HepG2 (cell line): ENCODE measurements around the gene CHDH. TPM values are rescaled to one million over a fixed set of nuclear protein-coding genes. Genes with fewer than 3 reads are reported as not detected.

ENCODE experiments used
- ASH2L ChIP-seq: fragments of 300-600, 200-600 bp; sonication (generic); IDR thresholded peaks from 2 replicates; pipeline ENCODE4 v1.7.0; 2017; ENCODE audit warnings: low read depth, mild to moderate bottlenecking, moderate library complexity, mixed read lengths, low read length; ENCODE audit not compliant: insufficient read length
- BCL6 ChIP-seq: IDR thresholded peaks from 2 replicates; pipeline ENCODE4 v1.6.1; 2016; ENCODE audit warnings: missing genetic modification reagents, missing compliant biosample characterization
- BRD4 ChIP-seq: sonication (generic); formaldehyde crosslinking; IDR thresholded peaks from 2 replicates; pipeline ENCODE4 v1.4.0; 2020; ENCODE audit warnings: missing genetic modification reagents
- CEBPB ChIP-seq: IDR thresholded peaks from 2 replicates; pipeline ENCODE4 v1.6.1; 2011; ENCODE audit warnings: low read depth, low read length, improper control_type of control experiment, borderline replicate concordance
- FOXM1 ChIP-seq: sonication (generic); formaldehyde crosslinking; IDR thresholded peaks from 2 replicates; pipeline ENCODE4 v1.5.0; 2020; ENCODE audit warnings: missing genetic modification reagents
- GFI1 ChIP-seq: sonication (generic); formaldehyde crosslinking; IDR thresholded peaks from 2 replicates; pipeline ENCODE4 v1.5.0; 2020; ENCODE audit warnings: missing genetic modification reagents, mild to moderate bottlenecking, borderline replicate concordance
- KAT8 ChIP-seq: IDR thresholded peaks from 2 replicates; pipeline ENCODE4 v1.6.1; 2016; ENCODE audit warnings: missing genetic modification reagents, missing compliant biosample characterization
- MAFF ChIP-seq: IDR thresholded peaks from 2 replicates; pipeline ENCODE4 v1.6.1; 2011; ENCODE audit warnings: low read depth, low read length, improper control_type of control experiment
- MLLT10 ChIP-seq: sonication (generic); formaldehyde crosslinking; IDR thresholded peaks from 2 replicates; pipeline ENCODE4 v1.4.0; 2020; ENCODE audit warnings: missing genetic modification reagents
- NCOA2 ChIP-seq: sonication (generic); formaldehyde crosslinking; IDR thresholded peaks from 2 replicates; pipeline ENCODE4 v1.8.0; 2022; ENCODE audit warnings: inconsistent platforms
- NFIB ChIP-seq: sonication (generic); formaldehyde crosslinking; IDR thresholded peaks from 2 replicates; pipeline ENCODE4 v1.9.0; 2021; ENCODE audit warnings: missing genetic modification reagents, mild to moderate bottlenecking, borderline replicate concordance
- NR1H2 ChIP-seq: sonication (generic); formaldehyde crosslinking; IDR thresholded peaks from 2 replicates; pipeline ENCODE4 v1.8.1; 2022; ENCODE audit warnings: low read depth, missing genetic modification reagents, borderline replicate concordance
- PRDM4 ChIP-seq: sonication (generic); formaldehyde crosslinking; IDR thresholded peaks from 2 replicates; pipeline ENCODE4 v1.9.0; 2021; ENCODE audit warnings: missing genetic modification reagents, borderline replicate concordance
- RBM22 ChIP-seq: fragments of 200-400 bp; formaldehyde crosslinking; optimal IDR thresholded peaks from 2 replicates; pipeline ENCODE3; 2017; ENCODE audit warnings: mild to moderate bottlenecking, low read length, moderate library complexity
- RBM39 ChIP-seq: fragments of 200-400 bp; formaldehyde crosslinking; IDR thresholded peaks from one replicate; pipeline ENCODE4 v1.6.1; 2018; ENCODE audit warnings: antibody characterized with exemption, mild to moderate bottlenecking, low read depth, low read length; ENCODE audit not compliant: poor library complexity, severe bottlenecking
- RELA ChIP-seq: sonication (generic); formaldehyde crosslinking; IDR thresholded peaks from 2 replicates; pipeline ENCODE4 v1.4.0; 2020; ENCODE audit warnings: missing genetic modification reagents
- RFX1 ChIP-seq: fragments of 450-650 bp; IDR thresholded peaks from 2 replicates; pipeline ENCODE4 v1.6.1; 2017
- RFX5 ChIP-seq: IDR thresholded peaks from 2 replicates; pipeline ENCODE4 v1.6.1; 2011; ENCODE audit warnings: low read depth, low read length, improper control_type of control experiment
- SALL2 ChIP-seq: sonication (generic); formaldehyde crosslinking; IDR thresholded peaks from 2 replicates; pipeline ENCODE4 v1.8.1; 2023; ENCODE audit warnings: mild to moderate bottlenecking, missing genetic modification reagents, inconsistent platforms
- SMAD1 ChIP-seq: sonication (generic); formaldehyde crosslinking; IDR thresholded peaks from 2 replicates; pipeline ENCODE4 v1.4.0; 2020; ENCODE audit warnings: missing genetic modification reagents, low read depth, mild to moderate bottlenecking, borderline replicate concordance
- TEAD3 ChIP-seq: optimal IDR thresholded peaks from 2 replicates; pipeline ENCODE3; 2016; ENCODE audit warnings: borderline replicate concordance
- ZNF275 ChIP-seq: sonication (generic); formaldehyde crosslinking; IDR thresholded peaks from 2 replicates; pipeline ENCODE4 v1.8.0; 2022; ENCODE audit warnings: missing genetic modification reagents, mild to moderate bottlenecking, inconsistent platforms, borderline replicate concordance
- ZNF333 ChIP-seq: sonication (generic); formaldehyde crosslinking; IDR thresholded peaks from 2 replicates; pipeline ENCODE4 v1.4.0; 2020; ENCODE audit warnings: mild to moderate bottlenecking, missing genetic modification reagents, borderline replicate concordance
- ZNF432 ChIP-seq: sonication (generic); formaldehyde crosslinking; IDR thresholded peaks from 2 replicates; pipeline ENCODE4 v1.5.0; 2020; ENCODE audit warnings: missing genetic modification reagents, mild to moderate bottlenecking, borderline replicate concordance
- ZNF556 ChIP-seq: sonication (generic); formaldehyde crosslinking; IDR thresholded peaks from 2 replicates; pipeline ENCODE4 v1.4.0; 2020; ENCODE audit warnings: mild to moderate bottlenecking, missing genetic modification reagents, borderline replicate concordance
- ZNF792 ChIP-seq: IDR thresholded peaks from 2 replicates; pipeline ENCODE4 v1.6.1; 2016
- polyA plus RNA-seq, 8 experiments: library from polyadenylated mRNA; depleted of rRNA in 3 of 8; stranded (reverse) in 7 of 8; unstranded in 1 of 8; fragments of >200 nt; fragmentation: Illumina TruSeq in 4 of 8; extraction: Trizol in 4 of 8; gene quantifications; 2 replicates each; pipeline versions ENCODE4 v1.2.1 to v1.2.3, GENCODE V29; 2011 to 2016; ENCODE audit warnings: low read depth in 4 of 8, missing spikeins in 1 of 8, mixed read lengths in 1 of 8; ENCODE audit not compliant: insufficient read depth in 1 of 8
- total RNA-seq, 5 experiments: library from RNA; depleted of rRNA; stranded (reverse); fragments of >200 nt; fragmentation: Illumina TruSeq; extraction: Trizol; gene quantifications; 2 replicates each; pipeline ENCODE4 v1.2.3, GENCODE V29; 2016; ENCODE audit warnings: low read depth in 1 of 5
- TF ChIP-seq, protein P1 (sequence below): sonication (generic); formaldehyde crosslinking; IDR thresholded peaks from 2 replicates; pipeline ENCODE4 v1.5.1; 2020; ENCODE audit warnings: mild to moderate bottlenecking, missing genetic modification reagents, borderline replicate concordance

Gene CHDH
- total and polyA plus RNA-seq, 2 of the 13 experiments (the other 11 are each of a cell fraction or from before 2014, with no cell fraction given), result 28.1 to 48.9 TPM

DNA sequence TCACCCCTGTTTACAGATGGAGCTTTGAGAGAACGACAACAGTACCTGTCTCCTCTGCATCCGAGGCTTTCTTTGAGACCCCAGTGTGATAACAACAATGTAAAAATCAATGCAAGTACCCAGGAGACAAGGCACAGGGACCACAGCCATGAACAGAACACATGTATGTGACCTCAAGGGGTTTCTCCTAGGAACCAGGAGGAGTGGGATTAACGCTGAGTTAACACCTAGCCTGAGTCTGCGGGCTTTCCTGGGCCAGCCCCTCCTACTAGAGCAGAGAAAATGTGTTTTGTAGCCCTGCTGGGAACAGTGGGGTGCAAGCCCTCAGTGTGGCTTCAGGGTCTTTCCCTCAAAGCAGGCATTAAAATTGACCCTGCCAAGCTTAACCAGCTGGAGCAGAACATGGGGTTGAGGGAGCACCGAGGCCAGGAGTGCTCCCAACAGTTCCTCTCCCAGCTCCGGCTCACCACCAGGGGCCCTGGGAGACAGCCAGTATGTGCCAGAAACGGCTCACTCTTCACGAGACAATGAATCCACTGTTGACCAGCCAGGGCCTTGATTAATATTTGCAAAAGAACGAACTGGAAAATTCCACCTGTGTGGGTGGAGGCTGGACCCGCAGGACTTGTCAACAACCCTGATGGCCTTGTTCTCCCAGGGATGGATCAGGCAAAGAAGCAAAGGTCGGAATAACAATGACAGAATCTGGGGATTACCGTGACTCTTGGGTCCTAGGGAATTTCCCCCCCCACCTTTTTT lies 3.6 kb downstream of the CHDH start (continued):
- TF ChIP-seq ZNF792 (CRISPR knock-in tag) (peak; percentile 59; the same call in 1 of the 2 replicates), ZNF432 (no peak), ZNF275 (CRISPR knock-in tag) (no peak; the same call in 1 of the 2 replicates), FOXM1 (CRISPR knock-in tag) (no peak), MAFF (no peak), RFX1 (no peak), RELA (no peak), MLLT10 (no peak), BRD4 (peak; percentile 77), NCOA2 (CRISPR knock-in tag) (peak; percentile 87), PRDM4 (no peak), NFIB (CRISPR knock-in tag) (no peak), SALL2 (peak; percentile 44; the same call in 1 of the 2 replicates), GFI1 (CRISPR knock-in tag) (peak; percentile 33; the same call in 1 of the 2 replicates), ZNF333 (CRISPR knock-in tag) (0 out of 2 replicates have a peak, but pooled peaks have one; percentile 21), TEAD3 (CRISPR knock-in tag) (peak; percentile 56), RFX5 (no peak), BCL6 (peak; percentile 68; the same call in 1 of the 2 replicates), SMAD1 (0 out of 2 replicates have a peak, but pooled peaks have one; percentile 59), NR1H2 (CRISPR knock-in tag) (no peak), ZNF556 (CRISPR knock-in tag) (no peak; the same call in 1 of the 2 replicates), CEBPB (0 out of 2 replicates have a peak, but pooled peaks have one; percentile 6), RBM22 (no peak), KAT8 (CRISPR knock-in tag) (0 out of 2 replicates have a peak, but pooled peaks have one; percentile 16), ASH2L (no peak), RBM39 (no peak)
- TF ChIP-seq, protein P1, sequence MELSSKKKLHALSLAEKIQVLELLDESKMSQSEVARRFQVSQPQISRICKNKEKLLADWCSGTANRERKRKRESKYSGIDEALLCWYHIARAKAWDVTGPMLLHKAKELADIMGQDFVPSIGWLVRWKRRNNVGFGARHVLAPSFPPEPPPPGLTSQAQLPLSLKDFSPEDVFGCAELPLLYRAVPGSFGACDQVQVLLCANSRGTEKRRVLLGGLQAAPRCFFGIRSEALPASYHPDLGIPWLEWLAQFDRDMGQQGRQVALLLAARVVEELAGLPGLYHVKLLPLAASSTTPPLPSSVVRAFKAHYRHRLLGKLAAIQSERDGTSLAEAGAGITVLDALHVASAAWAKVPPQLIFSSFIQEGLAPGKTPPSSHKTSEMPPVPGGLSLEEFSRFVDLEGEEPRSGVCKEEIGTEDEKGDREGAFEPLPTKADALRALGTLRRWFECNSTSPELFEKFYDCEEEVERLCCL (CRISPR knock-in tag), result no peak
